A549 (cell line): ENCODE data around the gene GSTA2. TPM values are rescaled to one million over a fixed set of nuclear protein-coding genes. Genes with fewer than 3 reads are reported as not detected.
"Not testable (repeated sequence)": the region's sequence is repeated elsewhere in the genome, so short reads cannot be mapped to it uniquely, and the experiment has no call there.

Experiments
- ATAC-seq, 2 experiments: fragments of 200-7000 bp in 1 of 2; fragments of >200 bp in 1 of 2; cut with Nextera tagmentation in 1 of 2; cut with Tn5 transposase in 1 of 2; 3 replicates each; pipeline versions ENCODE4 v1.8.0 to v1.9.1; 2018 to 2020; ENCODE audit warnings: mild to moderate bottlenecking in 1 of 2, moderate library complexity in 1 of 2
- CTCF ChIA-PET: fragments of 300-600 bp; sonication (Branson Sonifier 250); formaldehyde crosslinking; extraction: SDS; loops from one replicate; lab custom pipeline; 2021; ENCODE audit warnings: antibody characterized with exemption, inconsistent platforms; lab: Yijun Ruan, JAX
- POLR2A ChIA-PET: fragments of 350-600 bp; formaldehyde crosslinking; extraction: SDS; loops from one replicate; lab custom pipeline; 2021; ENCODE audit warnings: antibody characterized with exemption, inconsistent platforms; lab: Yijun Ruan, JAX
- DNase-seq, 2 experiments: peaks; one replicate each; pipeline versions ENCODE4 v3.0.0 to v3.0.0-alpha.2; 2011 to 2016; ENCODE audit warnings: low read depth in 1 of 2, low spot score in 1 of 2
- FAIRE-seq: peaks from 2 replicates; lab custom pipeline; 2011; peaks lifted over from hg19 to GRCh38; lab: Jason Lieb, UNC
- H3K27ac ChIP-seq, 2 experiments: fragments of >200 bp; sonication (Bioruptor Twin); formaldehyde crosslinking; 3 replicates each; pipeline ENCODE4 v1.5.1; 2016 to 2017
- H3K4me1 ChIP-seq: fragments of >200 bp; sonication (Bioruptor Twin); formaldehyde crosslinking; 3 replicates; pipeline ENCODE4 v1.6.1; 2016
- H3K4me2 ChIP-seq: fragments of >200 bp; sonication (Bioruptor Twin); formaldehyde crosslinking; 3 replicates; pipeline ENCODE4 v1.6.1; 2016
- H3K4me3 ChIP-seq: fragments of >200 bp; sonication (Bioruptor Twin); formaldehyde crosslinking; 3 replicates; pipeline ENCODE4 v1.5.1; 2016
- H3K9me3 ChIP-seq: fragments of >200 bp; sonication (Bioruptor Twin); formaldehyde crosslinking; 3 replicates; pipeline ENCODE4 v1.6.1; 2016
- CEBPB ChIP-seq, 2 experiments: fragments of >200 bp in 1 of 2; sonication (Bioruptor Twin) in 1 of 2; formaldehyde crosslinking in 1 of 2; IDR thresholded peaks; 2 replicates each; pipeline ENCODE4 v1.6.1; 2012 to 2016
- EP300 ChIP-seq, 2 experiments: fragments of >200 bp; sonication (Bioruptor Twin); formaldehyde crosslinking; IDR thresholded peaks; 2 replicates in 1 of 2; 3 replicates in 1 of 2; pipeline ENCODE4 v1.6.1; 2016 to 2017
- ESRRA ChIP-seq: fragments of 150-350 bp; IDR thresholded peaks from 2 replicates; pipeline ENCODE4 v1.6.1; 2014; ENCODE audit warnings: mild to moderate bottlenecking, low read length, borderline replicate concordance
- FOSB ChIP-seq: fragments of 250-450 bp; sonication (Bioruptor Pico); IDR thresholded peaks from 2 replicates; pipeline ENCODE4 v1.5.0; 2020; ENCODE audit warnings: mild to moderate bottlenecking, moderate library complexity
- FOSL2 ChIP-seq, 2 experiments: fragments of 450-650 bp in 1 of 2; fragments of >200 bp in 1 of 2; sonication (Bioruptor Twin) in 1 of 2; formaldehyde crosslinking; IDR thresholded peaks; 2 replicates each; pipeline versions ENCODE4 v1.5.0 to v1.6.1; 2016 to 2020; ENCODE audit warnings: mild to moderate bottlenecking in 1 of 2, moderate library complexity in 1 of 2
- FOXS1 ChIP-seq: fragments of 250-450 bp; sonication (Bioruptor Pico); IDR thresholded peaks from 2 replicates; pipeline ENCODE4 v1.5.0; 2020; ENCODE audit warnings: mild to moderate bottlenecking, moderate library complexity
- GATA3 ChIP-seq: IDR thresholded peaks from 2 replicates; pipeline ENCODE4 v1.6.1; 2012; ENCODE audit warnings: borderline replicate concordance
- HDAC2 ChIP-seq: fragments of 200-600 bp; sonication (generic); IDR thresholded peaks from 2 replicates; pipeline ENCODE4 v1.6.1; 2016
- HOXB13 ChIP-seq: fragments of 250-450 bp; sonication (Bioruptor Pico); IDR thresholded peaks from 2 replicates; pipeline ENCODE4 v1.5.0; 2020; ENCODE audit warnings: low read depth, mild to moderate bottlenecking, moderate library complexity
- MAFK ChIP-seq: fragments of 450-650 bp; IDR thresholded peaks from 2 replicates; pipeline ENCODE4 v1.6.1; 2014; ENCODE audit not compliant: partially characterized antibody
- MAZ ChIP-seq: fragments of 150-350 bp; IDR thresholded peaks from 2 replicates; pipeline ENCODE4 v1.6.1; 2014; ENCODE audit warnings: antibody characterized with exemption, low read depth, low read length, borderline replicate concordance
- NFE2L2 ChIP-seq: fragments of 150-350 bp; conservative IDR thresholded peaks from 2 replicates; pipeline ENCODE4 v1.6.1; 2014; ENCODE audit warnings: low read length
- NPAS2 ChIP-seq: fragments of 250-450 bp; sonication (Bioruptor Pico); IDR thresholded peaks from 2 replicates; pipeline ENCODE4 v1.8.0; 2022; ENCODE audit warnings: mild to moderate bottlenecking, moderate library complexity, borderline replicate concordance
- NR3C1 ChIP-seq: fragments of >200 bp; sonication (Bioruptor Twin); formaldehyde crosslinking; IDR thresholded peaks from 3 replicates; pipeline ENCODE4 v1.6.1; 2017
- RARB ChIP-seq: fragments of 250-450 bp; sonication (Bioruptor Pico); IDR thresholded peaks from 2 replicates; pipeline ENCODE4 v1.8.0; 2021; ENCODE audit warnings: mild to moderate bottlenecking, moderate library complexity
- RFX5 ChIP-seq: fragments of 450-650 bp; IDR thresholded peaks from 2 replicates; pipeline ENCODE4 v1.7.1; 2014; ENCODE audit warnings: antibody characterized with exemption, mild to moderate bottlenecking, moderate library complexity
- RNF2 ChIP-seq: fragments of 200-600 bp; sonication (generic); IDR thresholded peaks from 2 replicates; pipeline ENCODE4 v1.6.1; 2016; ENCODE audit warnings: low read depth, mild to moderate bottlenecking, antibody characterized with exemption, moderate library complexity, borderline replicate concordance
- SMC3 ChIP-seq: fragments of >200 bp; sonication (Bioruptor Twin); formaldehyde crosslinking; IDR thresholded peaks from 3 replicates; pipeline ENCODE4 v1.6.1; 2018; ENCODE audit warnings: inconsistent platforms
- TFCP2L1 ChIP-seq: fragments of 250-450 bp; sonication (Bioruptor Pico); IDR thresholded peaks from 2 replicates; pipeline ENCODE4 v1.5.0; 2021; ENCODE audit warnings: mild to moderate bottlenecking
- TP53 ChIP-seq: fragments of 250-450 bp; sonication (Bioruptor Pico); IDR thresholded peaks from 2 replicates; pipeline ENCODE4 v1.5.0; 2021; ENCODE audit warnings: mild to moderate bottlenecking, moderate library complexity
- WGBS: methylation state at CpG from one replicate; pipeline ENCODE4 v1.1.6; 2017; ENCODE audit errors: missing lambda C conversion rate; 5-methylcytosine and 5-hydroxymethylcytosine counted together
- polyA plus RNA-seq, 4 experiments: library from polyadenylated mRNA; depleted of rRNA in 3 of 4; stranded (reverse); fragments of >200 nt; fragmentation: RNase III in 1 of 4; extraction: RNeasy Plus Mini Kit Qiagen cat#74134 plus additional on column Dnase treatment in 1 of 4; gene quantifications; 2 replicates in 3 of 4; 3 replicates in 1 of 4; pipeline ENCODE4 v1.2.3, GENCODE V29; 2011 to 2017
- TF ChIP-seq, protein P1 (sequence below): fragments of >200 bp; sonication (Bioruptor Twin); formaldehyde crosslinking; IDR thresholded peaks from 3 replicates; pipeline ENCODE4 v1.5.1; 2016
- TF ChIP-seq, protein P2 (sequence below): IDR thresholded peaks from 2 replicates; pipeline ENCODE4 v1.6.1; 2012
- TF ChIP-seq, protein P3 (sequence below): IDR thresholded peaks from 2 replicates; pipeline ENCODE4 v1.6.1; 2012; ENCODE audit warnings: low read depth, borderline replicate concordance

GSTA2 gene
- polyA plus RNA-seq, 2 of the 4 experiments (the other 2 are of a cell fraction), result 0.10 to 0.68 TPM

DNA sequence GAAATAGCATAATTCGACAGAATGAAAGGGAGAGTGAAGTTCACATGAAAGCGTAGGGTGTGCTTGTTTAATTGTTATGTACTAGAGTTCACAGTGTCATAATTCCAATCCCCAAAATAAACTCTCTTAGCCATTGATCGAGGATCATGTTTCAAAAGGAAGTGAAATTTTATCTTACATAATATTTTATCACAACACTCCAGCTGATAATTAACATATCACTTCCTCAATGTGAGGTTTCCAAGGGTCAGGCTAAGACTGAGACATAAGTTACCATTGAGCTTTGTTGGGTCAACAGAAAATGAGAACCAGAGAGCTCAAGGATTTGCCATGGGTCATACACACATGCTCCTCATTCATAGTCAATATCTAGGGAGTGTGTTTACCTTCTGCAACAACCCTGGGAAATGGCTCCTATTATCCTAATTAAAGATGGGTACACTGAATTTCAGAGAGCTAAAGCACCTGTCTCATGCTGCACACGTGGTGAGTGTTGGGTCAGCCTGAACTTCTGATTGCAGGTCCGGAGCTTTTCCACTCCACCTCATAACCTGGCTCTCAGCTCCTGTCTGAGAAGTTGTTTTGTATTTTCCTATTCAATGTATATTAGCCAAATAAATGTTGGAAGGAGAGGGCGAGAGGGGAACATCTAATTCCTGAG is 3.0 kb downstream of the GSTA2 start:
- CTCF ChIA-PET, result no interaction called here

DNA sequence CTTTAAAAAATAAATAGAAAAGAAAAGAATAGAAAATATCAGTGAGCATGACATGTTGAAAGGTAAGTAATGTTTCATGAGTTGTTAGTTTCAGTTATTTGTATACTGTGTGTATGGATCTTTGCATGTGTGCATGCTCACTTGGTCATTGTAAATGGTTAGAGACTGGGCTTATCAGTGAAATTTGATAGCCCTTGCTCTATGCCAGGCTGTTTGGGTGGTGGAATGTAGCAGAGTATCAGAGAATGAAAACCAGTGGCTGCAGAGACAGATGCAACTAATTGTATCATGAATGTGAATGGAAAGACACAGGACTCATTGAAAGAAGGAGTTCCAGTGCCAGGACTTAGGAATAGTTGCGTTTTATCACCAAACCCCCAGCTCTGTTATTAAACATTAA is 4.2 kb downstream of the GSTA2 start:
- Histone ChIP-seq H3K4me1 (no peaks in the 10 kb centered on the region), H3K4me2 (no peak overlapping the region), H3K27ac (no peak overlapping the region), H3K9me3 (no peaks in the 10 kb centered on the region), H3K4me3 (no peak overlapping the region)
- 91% methylated on average over 1 of the region's 1 CpG for WGBS
- TF ChIP-seq MAZ (no peak), NR3C1 (no peak), FOSL2 (IDR thresholded peaks at IDR 0.05) (no peak), FOSL2 (CRISPR knock-in tag; IDR thresholded peaks at IDR 0.05) (no peak), RNF2 (no peak), FOSB (CRISPR knock-in tag) (no peak), FOXS1 (CRISPR knock-in tag) (no peak), EP300 (IDR thresholded peaks at IDR 0.05) (no peak), MAFK (no peak), HOXB13 (no peak), GATA3 (no peak), RFX5 (no peak), NFE2L2 (no peak), RARB (CRISPR knock-in tag) (no peak), HDAC2 (no peak)
- TF ChIP-seq, protein P1, sequence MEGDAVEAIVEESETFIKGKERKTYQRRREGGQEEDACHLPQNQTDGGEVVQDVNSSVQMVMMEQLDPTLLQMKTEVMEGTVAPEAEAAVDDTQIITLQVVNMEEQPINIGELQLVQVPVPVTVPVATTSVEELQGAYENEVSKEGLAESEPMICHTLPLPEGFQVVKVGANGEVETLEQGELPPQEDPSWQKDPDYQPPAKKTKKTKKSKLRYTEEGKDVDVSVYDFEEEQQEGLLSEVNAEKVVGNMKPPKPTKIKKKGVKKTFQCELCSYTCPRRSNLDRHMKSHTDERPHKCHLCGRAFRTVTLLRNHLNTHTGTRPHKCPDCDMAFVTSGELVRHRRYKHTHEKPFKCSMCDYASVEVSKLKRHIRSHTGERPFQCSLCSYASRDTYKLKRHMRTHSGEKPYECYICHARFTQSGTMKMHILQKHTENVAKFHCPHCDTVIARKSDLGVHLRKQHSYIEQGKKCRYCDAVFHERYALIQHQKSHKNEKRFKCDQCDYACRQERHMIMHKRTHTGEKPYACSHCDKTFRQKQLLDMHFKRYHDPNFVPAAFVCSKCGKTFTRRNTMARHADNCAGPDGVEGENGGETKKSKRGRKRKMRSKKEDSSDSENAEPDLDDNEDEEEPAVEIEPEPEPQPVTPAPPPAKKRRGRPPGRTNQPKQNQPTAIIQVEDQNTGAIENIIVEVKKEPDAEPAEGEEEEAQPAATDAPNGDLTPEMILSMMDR, result no peak
- TF ChIP-seq, protein P2, sequence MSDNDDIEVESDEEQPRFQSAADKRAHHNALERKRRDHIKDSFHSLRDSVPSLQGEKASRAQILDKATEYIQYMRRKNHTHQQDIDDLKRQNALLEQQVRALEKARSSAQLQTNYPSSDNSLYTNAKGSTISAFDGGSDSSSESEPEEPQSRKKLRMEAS, result no peak
- TF ChIP-seq, protein P3, sequence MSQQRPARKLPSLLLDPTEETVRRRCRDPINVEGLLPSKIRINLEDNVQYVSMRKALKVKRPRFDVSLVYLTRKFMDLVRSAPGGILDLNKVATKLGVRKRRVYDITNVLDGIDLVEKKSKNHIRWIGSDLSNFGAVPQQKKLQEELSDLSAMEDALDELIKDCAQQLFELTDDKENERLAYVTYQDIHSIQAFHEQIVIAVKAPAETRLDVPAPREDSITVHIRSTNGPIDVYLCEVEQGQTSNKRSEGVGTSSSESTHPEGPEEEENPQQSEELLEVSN, result no peak
- no peak for FAIRE-seq
- ATAC-seq, result no peak
- POLR2A ChIA-PET, result no interaction called here
- no peak for DNase-seq
- CTCF ChIA-PET, result no interaction called here

More for the DNA sequence above, 3.0 kb downstream of the GSTA2 start:
- 34% methylated on average over 6 of the region's 6 CpGs for WGBS
- H3K9me3 ChIP-seq, result no peaks in the 10 kb centered on the region
- H3K4me3 ChIP-seq, result no peak overlapping the region
- H3K4me2 ChIP-seq, result no peak overlapping the region
- POLR2A ChIA-PET, result no interaction called here
- ATAC-seq (no peak), FAIRE-seq (no peak), DNase-seq (no peak)
- H3K4me1 ChIP-seq, result no peaks in the 10 kb centered on the region
- TF ChIP-seq CEBPB (IDR thresholded peaks at IDR 0.05) (no peak), TFCP2L1 (CRISPR knock-in tag) (no peak), GATA3 (no peak), NPAS2 (CRISPR knock-in tag) (no peak), ESRRA (no peak), HDAC2 (no peak), TP53 (CRISPR knock-in tag) (no peak), SMC3 (no peak)
- TF ChIP-seq, protein P3, result no peak
- TF ChIP-seq, protein P1, result no peak
- no peak overlapping the region for H3K27ac ChIP-seq

DNA sequence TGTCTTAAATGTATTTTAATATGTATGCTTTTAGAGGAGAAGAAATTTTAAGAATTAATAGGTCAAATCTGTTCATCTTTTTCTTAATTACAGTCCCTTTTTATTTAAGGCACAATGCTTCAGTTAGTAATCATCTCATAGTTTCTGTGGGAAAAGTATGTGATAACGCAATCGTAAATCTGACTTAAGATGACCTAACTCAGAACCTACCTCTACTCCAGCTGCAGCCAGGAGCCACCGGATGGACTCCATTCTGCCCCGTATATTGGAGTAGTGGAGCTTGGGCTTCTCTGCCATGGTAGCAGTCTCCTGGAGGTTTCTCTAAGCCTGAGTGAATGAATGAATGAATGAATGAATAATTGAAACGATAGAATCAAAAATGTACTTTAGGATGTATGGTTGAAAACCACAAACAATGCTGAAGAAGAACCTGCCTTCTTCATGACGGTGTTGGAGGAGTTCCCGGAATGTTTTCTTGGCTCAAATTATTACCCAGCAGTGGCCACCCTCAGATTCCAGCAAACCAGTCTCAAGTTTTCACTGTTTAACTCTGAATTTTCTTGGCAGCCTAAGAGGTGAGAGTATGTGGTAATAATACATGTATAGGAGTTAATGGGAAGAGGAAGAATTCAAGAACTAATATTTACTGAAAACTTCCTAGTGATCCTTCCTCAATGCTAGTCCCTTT is 5.5 kb downstream of the GSTA2 start:
- CTCF ChIA-PET, H3K4me3 ChIP-seq, H3K9me3 ChIP-seq, FAIRE-seq, H3K4me1 ChIP-seq, H3K27ac ChIP-seq, DNase-seq, H3K4me2 ChIP-seq, POLR2A ChIA-PET, ATAC-seq: not testable (repeated sequence)
- 76% methylated on average over 7 of the region's 7 CpGs for WGBS
